ENCODE data around the gene EDDM13.
"Not testable (repeated sequence)": the region's sequence is repeated elsewhere in the genome, so short reads cannot be mapped to it uniquely, and the experiment has no call there.

Gene EDDM13

DNA sequence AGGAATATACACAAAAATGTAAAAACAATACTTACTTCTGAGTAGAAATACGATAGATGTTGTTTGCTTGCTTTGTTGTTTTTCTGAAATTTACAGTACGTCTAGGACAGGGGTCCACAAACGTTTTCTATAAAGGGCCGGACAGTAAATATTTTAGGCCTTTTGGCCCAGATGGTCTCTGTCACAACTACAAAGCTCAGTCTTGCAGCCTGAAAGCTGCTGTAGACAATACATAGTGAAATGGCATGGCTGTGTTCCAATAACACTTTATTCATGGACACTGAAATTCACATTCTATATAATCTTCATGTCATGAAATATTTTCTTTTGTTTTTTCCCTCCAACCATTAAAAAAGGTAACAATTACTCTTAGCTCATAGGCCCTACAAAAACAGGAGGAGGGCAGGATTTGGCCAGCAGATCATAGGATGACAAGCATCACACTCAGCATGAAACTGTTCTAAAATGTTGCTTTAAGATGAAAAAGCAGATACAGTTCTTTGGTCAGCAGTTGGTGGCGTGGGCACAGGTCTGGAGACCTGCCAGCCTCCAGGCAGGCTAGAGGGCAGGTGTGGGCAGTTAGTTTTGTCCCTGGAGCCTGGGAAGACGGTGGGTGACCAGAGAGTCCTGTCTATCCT is at the start of gene EDDM13:
Gene EDDM13, plus strand, starts transcription at position 588 of the 638 bp plus-strand sequence. CDS start 87 bp downstream, outside the sequence.
- DNase-seq = no peak

GRCh38 chr19:56222901-56223300 is 49.6 kb upstream of the EDDM13 start:
- no peak for DNase-seq

- no peak for DNase-seq
Observed at GRCh38 chr19:56223481-56223880, 49.1 kb upstream of the EDDM13 start.

GRCh38 chr19:56245121-56245740 is 27.3 kb upstream of the EDDM13 start:
- DNase-seq = peak; percentile 71

DNA sequence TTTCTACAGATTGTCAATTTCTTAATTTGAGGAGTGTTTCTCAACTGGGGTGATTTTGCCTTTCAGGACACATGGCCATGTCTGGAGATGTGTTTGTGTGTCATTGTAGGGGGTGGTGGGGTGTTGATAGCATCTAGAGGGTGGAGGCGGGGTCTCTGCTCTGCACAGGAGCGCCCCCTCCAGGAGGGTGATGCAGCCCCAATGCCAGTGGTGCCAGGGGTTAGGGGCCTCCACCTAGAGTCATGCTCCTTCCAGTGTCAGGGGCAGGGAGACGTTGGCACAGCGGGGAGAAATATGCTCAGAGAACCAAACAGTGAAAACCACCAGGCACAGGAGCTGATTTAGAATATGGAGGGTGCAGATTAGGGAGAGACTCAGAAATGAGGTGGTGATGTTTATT is 26.8 kb upstream of the EDDM13 start:
- DNase-seq = not testable (repeated sequence)

- not testable (repeated sequence) for DNase-seq
Observed at GRCh38 chr19:56248736-56249338, 23.7 kb upstream of the EDDM13 start.

DNA sequence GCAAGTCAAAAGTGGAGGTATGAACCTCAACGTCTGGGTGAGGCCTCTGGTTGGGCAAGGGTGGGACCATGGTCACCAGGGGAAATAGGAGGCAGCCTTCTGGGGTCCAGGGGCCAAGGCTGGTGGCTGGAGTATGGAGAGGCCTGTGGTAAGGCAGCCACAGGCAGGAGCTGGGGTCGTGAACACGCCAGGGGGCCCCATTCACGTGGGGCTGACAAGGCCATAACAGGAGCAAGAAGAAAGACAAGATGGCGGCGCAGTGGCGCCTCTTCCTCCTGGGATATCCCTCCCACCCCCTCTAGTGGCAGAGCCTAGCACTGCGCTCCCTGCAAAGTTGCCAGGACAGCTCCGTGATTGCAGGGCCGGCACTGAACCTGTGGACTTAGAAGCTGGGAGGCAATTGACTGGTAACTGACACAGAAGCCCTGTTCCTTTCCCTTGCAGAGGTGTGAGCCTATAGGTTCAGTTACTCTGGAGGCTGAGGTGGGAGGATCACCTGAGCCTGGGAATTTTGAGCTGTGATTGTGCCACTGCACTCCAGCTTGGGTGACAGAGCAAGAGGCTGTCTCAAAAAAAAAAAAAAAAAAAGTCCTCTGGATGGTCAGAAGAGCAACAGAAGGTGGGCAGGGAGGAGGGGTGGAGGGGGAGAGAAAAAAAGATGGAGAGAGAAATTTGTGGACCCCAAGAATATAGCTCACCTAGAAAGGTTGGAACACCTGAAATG is 19.7 kb upstream of the EDDM13 start:
- peak; percentile 66 for DNase-seq

- DNase-seq = peak; percentile 16
Observed at GRCh38 chr19:56253737-56254136, 18.8 kb upstream of the EDDM13 start.

GRCh38 chr19:56258272-56258671 is 14.3 kb upstream of the EDDM13 start:
- DNase-seq = no peak

DNA sequence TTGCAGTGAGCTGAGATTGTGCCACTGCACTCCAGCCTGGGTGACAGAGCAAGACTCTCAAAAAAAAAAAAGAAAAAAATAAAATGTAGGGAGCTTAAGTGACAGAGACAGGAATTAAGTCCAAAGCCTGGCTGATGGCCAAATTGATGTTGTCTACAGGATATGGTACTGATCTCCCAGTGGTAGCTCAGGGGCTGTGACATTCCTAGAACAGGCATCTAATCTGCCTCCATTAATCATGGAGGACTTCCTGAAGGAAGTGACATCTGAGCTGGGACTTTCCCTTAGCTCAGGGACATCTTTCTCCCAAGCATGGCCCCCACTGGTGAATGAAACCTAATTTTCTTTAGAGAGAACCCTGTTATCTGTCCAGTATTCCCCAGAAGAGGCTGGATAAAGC is 11.4 kb upstream of the EDDM13 start:
- DNase-seq = no peak

- DNase-seq = not testable (repeated sequence)
Observed at GRCh38 chr19:56261932-56262331, 10.6 kb upstream of the EDDM13 start.

- DNase-seq = no peak
Observed at GRCh38 chr19:56263319-56263718, 9.2 kb upstream of the EDDM13 start.

DNA sequence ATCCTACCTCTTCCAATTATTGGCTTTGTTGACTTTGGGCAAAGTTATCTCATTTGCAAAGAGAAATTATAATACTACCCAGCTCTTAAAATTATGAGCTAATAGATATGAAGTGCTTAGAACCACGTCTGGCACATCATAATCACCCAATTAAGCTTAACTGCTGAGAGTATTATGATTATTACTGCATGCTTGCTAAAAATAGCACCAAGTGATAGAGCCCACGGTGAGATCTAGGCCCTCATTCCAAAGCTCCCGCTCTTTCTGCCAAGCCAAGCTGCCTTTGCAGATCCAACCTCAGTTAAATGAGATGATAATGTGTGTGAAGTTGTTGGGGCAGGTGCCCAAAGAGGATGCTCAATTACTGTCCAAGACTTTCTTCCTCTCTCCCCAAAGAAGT is 6.5 kb upstream of the EDDM13 start:
- DNase-seq = no peak

DNA sequence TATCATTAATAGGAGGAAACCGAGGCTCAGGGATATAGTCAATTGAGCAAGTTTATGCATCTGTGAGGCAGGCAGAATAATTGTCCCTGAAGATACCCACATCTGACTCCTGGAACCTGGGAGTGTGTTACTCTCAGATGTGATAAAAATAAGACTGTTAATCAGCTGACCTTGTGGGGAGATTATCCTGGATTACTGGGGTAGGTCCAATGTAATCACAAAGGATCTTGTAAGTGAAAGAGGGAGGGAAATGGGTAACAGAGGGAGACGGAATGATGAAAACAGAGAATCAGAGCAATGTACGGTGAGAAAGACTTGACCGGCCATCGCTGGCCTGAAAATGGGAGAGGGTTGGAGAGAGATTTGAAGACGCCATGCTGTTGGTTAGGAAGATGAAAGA is 3.2 kb upstream of the EDDM13 start:
- DNase-seq = no peak

GRCh38 chr19:56270676-56271075 is 1.9 kb upstream of the EDDM13 start:
- no peak for DNase-seq

GRCh38 chr19:56271151-56271550 is 1.4 kb upstream of the EDDM13 start:
- no peak for DNase-seq

DNA sequence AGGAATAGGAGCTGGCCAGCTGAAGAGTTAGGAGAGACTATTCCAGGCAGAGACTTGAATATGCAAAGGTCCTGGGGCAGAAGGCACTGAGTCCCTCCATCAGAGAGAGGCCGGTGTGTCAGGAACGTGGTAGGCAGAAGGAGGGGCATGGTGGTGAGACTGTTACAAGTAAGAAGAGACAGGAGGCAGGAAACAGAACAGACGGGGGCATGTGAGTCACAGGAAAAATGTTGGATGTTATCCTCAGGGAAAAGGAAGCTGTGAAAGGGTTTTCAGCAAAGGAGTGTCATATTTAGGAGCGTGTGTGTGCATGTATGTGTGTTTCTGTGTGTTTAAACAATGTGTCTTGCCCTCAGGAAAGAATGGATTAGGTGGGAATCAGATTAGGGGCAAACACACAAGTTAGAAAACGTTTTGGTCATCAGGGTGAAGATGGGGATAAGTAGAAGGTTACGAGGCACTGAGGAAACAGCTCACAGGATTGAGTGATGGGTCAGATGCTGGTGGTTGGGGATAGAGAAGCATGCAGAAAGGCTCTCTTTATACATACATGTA is 1.1 kb downstream of the EDDM13 start:
- peak; percentile 14 for DNase-seq

DNA sequence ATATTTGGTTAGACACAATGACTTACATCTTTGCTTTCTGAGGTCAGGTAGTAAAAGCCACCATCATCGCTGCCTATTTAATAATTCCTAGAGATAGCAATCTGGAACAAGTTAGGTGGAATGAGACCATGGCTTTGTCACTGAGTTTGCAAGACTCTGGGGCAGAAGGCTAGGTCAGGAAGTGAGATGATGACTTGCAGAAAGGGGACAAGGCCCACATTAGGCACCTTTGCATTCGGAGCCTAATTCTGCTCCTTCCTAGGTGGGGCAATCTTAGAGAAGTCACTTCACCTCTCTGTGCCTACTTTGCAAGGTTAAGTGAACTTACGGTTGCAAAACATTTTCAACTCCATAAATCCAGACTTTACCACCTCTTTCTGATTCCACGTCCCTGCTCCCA is 10.3 kb downstream of the EDDM13 start:
- no peak for DNase-seq

DNA sequence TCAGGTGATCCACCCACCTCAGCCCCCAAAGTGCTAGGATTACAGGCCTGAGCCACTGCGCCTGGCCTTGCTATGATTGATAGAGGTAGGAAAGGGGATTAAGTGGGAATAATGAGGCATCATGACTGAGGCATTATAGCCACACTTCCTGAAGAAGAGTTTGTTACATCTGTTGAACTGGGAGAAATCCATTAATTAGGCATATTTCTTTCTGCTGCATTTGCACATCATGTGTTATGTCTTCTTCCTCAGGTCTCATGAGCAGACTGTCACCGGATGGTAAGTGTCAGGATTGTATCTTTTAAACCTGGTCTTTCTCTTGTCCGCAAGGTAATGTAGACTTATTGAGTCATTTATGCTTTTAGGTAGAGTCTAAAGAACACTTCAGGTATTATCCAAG is 12.2 kb downstream of the EDDM13 start:
- DNase-seq = no peak

GRCh38 chr19:56290104-56290503 is 17.6 kb downstream of the EDDM13 start:
- DNase-seq = no peak

- no peak for DNase-seq
Observed at GRCh38 chr19:56291867-56292266, 19.3 kb downstream of the EDDM13 start.

GRCh38 chr19:56294549-56294948 is 22.0 kb downstream of the EDDM13 start:
- DNase-seq = no peak

Measured in NCI-H226 (cell line).